Sigmoid colon (tissue), 4 donors: ENCODE measurements around the gene DNAH9.

Experiments used
- POLR2A ChIP-seq, 2 donors: fragments of 450-650 bp; IDR thresholded peaks; one replicate each; pipeline ENCODE4 v1.6.1; 2016; ENCODE audit warnings: antibody characterized with exemption in 2 of 2, mild to moderate bottlenecking in 2 of 2, moderate library complexity in 2 of 2
- POLR2AphosphoS5 ChIP-seq, 4 donors: sonication (generic); formaldehyde crosslinking; IDR thresholded peaks; one replicate each; pipeline ENCODE4 v1.6.1; 2017; ENCODE audit warnings: antibody characterized with exemption in 4 of 4
- TF ChIP-seq, protein P1 (sequence below), 4 experiments: fragments of 450-650 bp in 3 of 4; fragments of 200-600 bp in 1 of 4; IDR thresholded peaks; one replicate each; pipeline ENCODE4 v1.5.1; 2016 to 2019; ENCODE audit warnings: antibody characterized with exemption in 4 of 4, mild to moderate bottlenecking in 3 of 4, moderate library complexity in 2 of 4

DNA sequence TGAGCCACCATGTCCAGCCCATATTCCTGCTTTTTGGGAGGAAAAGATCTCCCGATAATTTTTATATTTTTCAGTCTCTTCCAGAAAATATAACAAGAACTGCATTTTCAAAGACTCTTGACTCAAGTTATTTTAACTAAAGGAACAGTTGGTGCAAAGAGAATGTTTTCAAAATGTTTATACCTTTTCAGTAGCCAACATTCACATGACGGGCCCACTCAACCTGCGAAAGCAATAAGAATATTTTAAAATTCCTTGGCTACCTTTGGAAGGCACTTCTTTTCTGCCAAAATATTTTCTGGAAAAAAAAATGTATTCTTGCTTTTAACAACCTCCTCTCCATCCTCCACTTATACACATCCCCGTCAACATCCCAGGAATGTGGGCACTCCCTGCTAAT, 258.7 kb downstream of the DNAH9 start:
- TF ChIP-seq, protein P1, sequence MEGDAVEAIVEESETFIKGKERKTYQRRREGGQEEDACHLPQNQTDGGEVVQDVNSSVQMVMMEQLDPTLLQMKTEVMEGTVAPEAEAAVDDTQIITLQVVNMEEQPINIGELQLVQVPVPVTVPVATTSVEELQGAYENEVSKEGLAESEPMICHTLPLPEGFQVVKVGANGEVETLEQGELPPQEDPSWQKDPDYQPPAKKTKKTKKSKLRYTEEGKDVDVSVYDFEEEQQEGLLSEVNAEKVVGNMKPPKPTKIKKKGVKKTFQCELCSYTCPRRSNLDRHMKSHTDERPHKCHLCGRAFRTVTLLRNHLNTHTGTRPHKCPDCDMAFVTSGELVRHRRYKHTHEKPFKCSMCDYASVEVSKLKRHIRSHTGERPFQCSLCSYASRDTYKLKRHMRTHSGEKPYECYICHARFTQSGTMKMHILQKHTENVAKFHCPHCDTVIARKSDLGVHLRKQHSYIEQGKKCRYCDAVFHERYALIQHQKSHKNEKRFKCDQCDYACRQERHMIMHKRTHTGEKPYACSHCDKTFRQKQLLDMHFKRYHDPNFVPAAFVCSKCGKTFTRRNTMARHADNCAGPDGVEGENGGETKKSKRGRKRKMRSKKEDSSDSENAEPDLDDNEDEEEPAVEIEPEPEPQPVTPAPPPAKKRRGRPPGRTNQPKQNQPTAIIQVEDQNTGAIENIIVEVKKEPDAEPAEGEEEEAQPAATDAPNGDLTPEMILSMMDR (IDR thresholded peaks at IDR 0.05): no peak
- TF ChIP-seq POLR2A (IDR thresholded peaks at IDR 0.05): no peak
- TF ChIP-seq POLR2AphosphoS5 (IDR thresholded peaks at IDR 0.05): no peak
